Activated naive CD8-positive, alpha-beta T cell treated with anti-CD3 and anti-CD28 coated beads, Interleukin-2, amount 50 U/mL, for 24 hours (primary cell): ENCODE results near the gene DDX27.

ENCODE experiments used
- ATAC-seq: fragments of 150-1000 bp; cut with Tn5 transposase; one replicate; pipeline ENCODE4 v1.10.0; 2021
- DNase-seq: peaks from one replicate; pipeline ENCODE4 v3.0.0; 2021
- H3K27ac Mint-ChIP-seq: one replicate; pipeline ENCODE4 v1.8.0; 2021; ENCODE audit warnings: mild to moderate bottlenecking, mixed read lengths
- H3K27me3 Mint-ChIP-seq: one replicate; pipeline ENCODE4 v1.8.0; 2021; ENCODE audit warnings: mixed read lengths
- H3K36me3 Mint-ChIP-seq: one replicate; pipeline ENCODE4 v1.8.0; 2021; ENCODE audit warnings: low read depth, mixed read lengths
- H3K4me1 Mint-ChIP-seq: one replicate; pipeline ENCODE4 v1.8.0; 2021; ENCODE audit warnings: mixed read lengths
- H3K4me3 Mint-ChIP-seq: one replicate; pipeline ENCODE4 v1.8.0; 2021; ENCODE audit warnings: mild to moderate bottlenecking, moderate library complexity, mixed read lengths
- H3K9me3 Mint-ChIP-seq: one replicate; pipeline ENCODE4 v1.8.0; 2021; ENCODE audit warnings: mixed read lengths

DDX27 gene

GRCh38 chr20:49281913-49282467 lies 62.8 kb downstream of the DDX27 start:
- Mint-ChIP-seq H3K4me1 (peaks cover 84% of the 10 kb centered on the region), H3K4me3 (peak overlapping the region; percentile 90), H3K36me3 (peaks cover 89% of the 10 kb centered on the region), H3K9me3 (peaks cover 24% of the 10 kb centered on the region), H3K27ac (peak overlapping the region; percentile 99), H3K27me3 (peaks cover 5% of the 10 kb centered on the region)
- ATAC-seq (no peak), DNase-seq (no peak)

GRCh38 chr20:49282584-49283171 lies 63.5 kb downstream of the DDX27 start:
- Mint-ChIP-seq H3K9me3 (peaks cover 24% of the 10 kb centered on the region), H3K36me3 (peaks cover 94% of the 10 kb centered on the region), H3K27me3 (peaks cover 5% of the 10 kb centered on the region), H3K27ac (peak overlapping the region; percentile 99), H3K4me1 (peaks cover 91% of the 10 kb centered on the region), H3K4me3 (peak overlapping the region; percentile 90)
- DNase-seq (no peak), ATAC-seq (no peak)

DNA sequence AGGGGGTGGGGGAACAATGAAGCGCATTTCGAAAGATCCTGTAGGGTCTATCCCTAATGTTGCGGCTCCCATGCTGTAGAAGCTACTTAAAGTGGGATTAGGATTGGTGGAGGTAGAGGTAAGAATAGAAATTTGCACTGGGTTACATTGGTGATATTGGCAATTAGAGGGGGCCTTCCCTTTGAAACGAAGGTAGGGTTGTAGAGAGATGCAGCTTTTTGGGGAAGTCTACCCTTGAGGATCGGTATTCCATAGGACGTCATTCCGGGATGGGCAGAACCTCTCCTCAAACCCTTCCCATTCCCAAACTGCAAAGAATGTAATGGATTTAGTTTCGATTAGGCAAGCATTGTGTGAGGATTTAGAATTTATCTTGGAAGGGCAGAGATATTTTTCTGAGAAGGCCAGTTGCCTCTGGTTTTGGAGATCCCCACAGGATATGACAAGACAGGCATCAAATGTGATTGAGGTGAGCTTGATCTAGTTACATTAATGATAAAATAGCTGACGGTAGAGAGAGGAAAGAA lies 64.0 kb downstream of the DDX27 start:
- ATAC-seq (no peak), DNase-seq (no peak)
- peaks cover 100% of the 10 kb centered on the region for H3K36me3 Mint-ChIP-seq
- H3K9me3 Mint-ChIP-seq = peaks cover 24% of the 10 kb centered on the region
- peaks cover 95% of the 10 kb centered on the region for H3K4me1 Mint-ChIP-seq
- H3K4me3 Mint-ChIP-seq = peak overlapping the region; percentile 90
- peaks cover 5% of the 10 kb centered on the region for H3K27me3 Mint-ChIP-seq
- H3K27ac Mint-ChIP-seq = peak overlapping the region; percentile 99

DNA sequence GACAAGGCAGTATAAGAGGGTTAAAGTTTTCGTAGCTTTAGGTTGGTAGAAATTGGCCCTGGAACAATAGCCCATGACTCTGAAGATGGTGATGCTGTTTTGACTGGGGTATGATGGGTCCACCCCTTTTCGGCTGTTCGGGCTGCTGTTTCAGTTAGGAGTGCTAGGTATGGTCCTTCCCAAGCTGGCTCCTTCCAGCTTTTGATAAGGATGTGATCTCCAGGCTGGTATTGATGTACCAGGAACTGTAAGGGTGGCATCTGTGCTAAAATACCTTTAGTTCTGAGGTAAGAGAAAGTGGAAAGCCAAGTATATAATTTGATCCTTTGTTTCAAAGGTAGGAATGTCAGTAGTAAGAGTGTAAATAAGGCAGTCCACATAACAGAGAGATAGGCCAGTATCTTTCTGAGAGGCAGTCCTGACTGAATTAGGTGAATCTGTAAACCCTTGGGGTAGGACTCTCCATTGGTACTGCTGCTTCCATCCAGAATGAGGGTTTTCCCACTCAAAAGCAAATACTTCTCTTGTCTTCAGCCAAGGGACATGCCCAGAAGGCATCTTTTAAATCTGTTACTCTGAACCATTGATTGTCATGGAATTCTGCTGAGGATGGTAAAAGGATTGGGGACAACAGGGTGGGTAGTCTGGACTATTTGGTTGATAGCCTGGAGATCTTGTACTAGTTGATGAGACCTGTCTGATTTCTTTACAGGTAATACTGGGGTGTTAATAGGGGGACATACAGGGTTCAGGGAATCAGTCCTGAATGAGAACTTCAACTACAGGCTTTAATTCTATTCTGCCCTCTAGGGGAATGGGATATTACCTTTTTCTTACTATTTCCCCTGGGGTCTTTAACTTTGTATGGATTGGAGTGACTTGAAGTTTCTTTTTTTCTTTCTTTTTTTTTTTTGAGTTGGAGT lies 64.7 kb downstream of the DDX27 start:
- no peak for ATAC-seq
- Mint-ChIP-seq H3K27ac (peak overlapping the region; percentile 99), H3K9me3 (peaks cover 24% of the 10 kb centered on the region), H3K27me3 (peaks cover 2% of the 10 kb centered on the region), H3K4me3 (peak overlapping the region; percentile 90), H3K4me1 (peaks cover 89% of the 10 kb centered on the region), H3K36me3 (peaks cover 100% of the 10 kb centered on the region)
- no peak for DNase-seq

DNA sequence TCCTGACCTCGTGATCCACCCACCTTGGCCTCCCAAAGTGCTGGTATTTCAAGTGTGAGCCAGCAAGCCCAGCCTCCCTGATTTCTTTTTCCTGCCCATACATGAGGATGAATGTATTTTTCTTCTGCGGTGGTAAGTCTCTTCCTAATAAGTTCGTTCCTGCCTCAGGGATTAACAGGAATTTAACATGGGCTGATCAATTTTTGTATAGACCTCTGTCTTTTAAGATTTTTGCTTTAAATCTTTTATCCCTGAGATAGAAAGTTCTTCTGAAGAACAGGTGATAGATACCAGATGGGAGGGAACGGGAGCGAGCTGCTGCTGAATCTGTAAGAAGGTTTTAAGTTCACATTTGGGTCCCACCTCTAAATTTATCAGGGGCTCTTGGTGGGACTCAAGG lies 65.6 kb downstream of the DDX27 start:
- H3K4me3 Mint-ChIP-seq = peak overlapping the region; percentile 90
- peaks cover 100% of the 10 kb centered on the region for H3K36me3 Mint-ChIP-seq
- H3K27ac Mint-ChIP-seq = peak overlapping the region; percentile 99
- DNase-seq (no peak), ATAC-seq (no peak)
- peaks cover 84% of the 10 kb centered on the region for H3K4me1 Mint-ChIP-seq
- H3K9me3 Mint-ChIP-seq = peaks cover 23% of the 10 kb centered on the region
- H3K27me3 Mint-ChIP-seq = peaks cover 2% of the 10 kb centered on the region

GRCh38 chr20:49285233-49285668 lies 66.0 kb downstream of the DDX27 start:
- H3K27ac Mint-ChIP-seq = peak overlapping the region; percentile 99
- peak overlapping the region; percentile 90 for H3K4me3 Mint-ChIP-seq
- H3K36me3 Mint-ChIP-seq = peaks cover 100% of the 10 kb centered on the region
- H3K9me3 Mint-ChIP-seq = peaks cover 19% of the 10 kb centered on the region
- DNase-seq (no peak), ATAC-seq (no peak)
- peaks cover 82% of the 10 kb centered on the region for H3K4me1 Mint-ChIP-seq
- peaks cover 2% of the 10 kb centered on the region for H3K27me3 Mint-ChIP-seq

- ATAC-seq (no peak), DNase-seq (no peak)
- Mint-ChIP-seq H3K27ac (peak overlapping the region; percentile 99), H3K4me3 (peak overlapping the region; percentile 90), H3K27me3 (peaks cover 2% of the 10 kb centered on the region), H3K4me1 (peaks cover 77% of the 10 kb centered on the region), H3K36me3 (peaks cover 99% of the 10 kb centered on the region), H3K9me3 (peaks cover 18% of the 10 kb centered on the region)
Measured at GRCh38 chr20:49285813-49286494, 66.7 kb downstream of the DDX27 start.

DNA sequence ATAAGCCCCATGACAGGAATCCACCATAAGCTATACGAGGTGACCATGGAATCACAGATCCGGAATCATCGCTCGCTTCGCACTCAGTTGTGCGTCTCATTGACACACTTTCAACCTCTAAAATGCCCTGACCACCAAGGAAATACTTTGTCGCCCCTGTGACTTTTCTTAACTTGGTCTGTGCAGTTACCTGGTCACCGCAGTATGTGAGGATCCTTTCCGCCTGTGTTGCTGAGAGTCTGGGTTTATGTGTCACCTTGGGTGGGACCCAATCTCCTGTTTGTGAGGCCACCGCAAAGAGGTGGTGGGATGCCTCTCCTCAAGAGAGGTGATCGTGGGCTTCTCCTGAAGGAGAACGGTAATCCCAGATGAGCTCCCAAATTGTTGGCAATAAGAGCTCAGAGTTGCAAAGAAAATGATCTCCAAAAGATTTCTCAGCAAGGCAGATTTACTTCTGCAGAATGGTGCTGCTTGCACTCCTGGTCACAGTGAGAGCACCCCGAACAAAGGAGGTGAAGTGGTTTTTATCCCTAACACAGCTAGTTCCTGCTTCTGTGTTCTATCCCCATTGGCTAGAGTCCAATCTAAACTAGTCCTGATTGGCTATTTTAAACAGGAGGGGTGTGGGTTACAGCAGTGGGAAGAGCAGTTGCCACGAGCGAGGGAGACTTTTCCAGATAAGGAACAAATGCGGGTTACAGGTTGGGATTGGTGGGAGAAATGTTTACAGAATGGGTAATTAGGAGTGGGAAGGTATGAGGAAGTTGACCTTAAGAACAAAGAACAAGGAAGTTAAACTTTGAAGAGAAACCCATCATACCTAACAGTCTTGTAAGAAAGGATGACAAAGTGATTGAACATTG lies 67.7 kb downstream of the DDX27 start:
- H3K4me1 Mint-ChIP-seq = peaks cover 69% of the 10 kb centered on the region
- ATAC-seq = no peak
- no peak for DNase-seq
- no peaks in the 10 kb centered on the region for H3K27me3 Mint-ChIP-seq
- peak overlapping the region; percentile 90 for H3K4me3 Mint-ChIP-seq
- H3K27ac Mint-ChIP-seq = peak overlapping the region; percentile 99
- H3K9me3 Mint-ChIP-seq = peaks cover 10% of the 10 kb centered on the region
- H3K36me3 Mint-ChIP-seq = peaks cover 93% of the 10 kb centered on the region

DNA sequence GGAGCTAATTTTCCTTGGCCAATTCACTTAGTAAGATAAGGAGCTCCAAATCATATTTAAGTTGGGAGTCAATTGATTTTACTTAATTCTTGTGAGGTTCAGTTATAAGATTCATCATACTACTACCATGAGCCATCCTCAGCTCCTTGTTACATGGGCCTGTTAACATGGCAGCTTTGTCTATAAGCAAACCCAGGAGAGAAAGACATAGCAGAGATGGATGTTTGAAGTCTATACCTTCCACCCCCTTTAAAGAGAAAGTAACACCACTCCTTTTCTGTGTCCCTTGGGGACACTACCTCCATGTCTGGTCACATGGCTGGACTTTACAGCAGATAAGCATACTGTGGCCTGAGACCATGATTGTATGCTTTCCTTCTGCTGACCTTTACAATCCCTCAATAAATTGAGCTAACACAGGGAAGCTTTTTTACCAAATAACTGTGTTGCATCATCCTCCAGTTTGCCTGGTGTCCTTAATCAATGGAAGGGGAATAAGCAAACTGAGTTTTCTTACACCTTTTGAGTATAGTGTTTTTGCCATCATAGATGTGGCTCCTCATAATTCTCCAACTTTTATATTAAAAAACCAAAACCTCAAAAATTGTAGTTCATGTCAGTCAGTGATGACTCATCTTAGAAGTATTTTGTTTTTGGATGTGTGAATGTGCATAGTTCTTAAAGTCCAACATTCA lies 68.5 kb downstream of the DDX27 start:
- DNase-seq = no peak
- peaks cover 62% of the 10 kb centered on the region for H3K4me1 Mint-ChIP-seq
- peak overlapping the region; percentile 90 for H3K4me3 Mint-ChIP-seq
- peak overlapping the region; percentile 99 for H3K27ac Mint-ChIP-seq
- H3K27me3 Mint-ChIP-seq = no peaks in the 10 kb centered on the region
- peaks cover 91% of the 10 kb centered on the region for H3K36me3 Mint-ChIP-seq
- ATAC-seq = peak; percentile 3
- H3K9me3 Mint-ChIP-seq = peaks cover 10% of the 10 kb centered on the region

DNA sequence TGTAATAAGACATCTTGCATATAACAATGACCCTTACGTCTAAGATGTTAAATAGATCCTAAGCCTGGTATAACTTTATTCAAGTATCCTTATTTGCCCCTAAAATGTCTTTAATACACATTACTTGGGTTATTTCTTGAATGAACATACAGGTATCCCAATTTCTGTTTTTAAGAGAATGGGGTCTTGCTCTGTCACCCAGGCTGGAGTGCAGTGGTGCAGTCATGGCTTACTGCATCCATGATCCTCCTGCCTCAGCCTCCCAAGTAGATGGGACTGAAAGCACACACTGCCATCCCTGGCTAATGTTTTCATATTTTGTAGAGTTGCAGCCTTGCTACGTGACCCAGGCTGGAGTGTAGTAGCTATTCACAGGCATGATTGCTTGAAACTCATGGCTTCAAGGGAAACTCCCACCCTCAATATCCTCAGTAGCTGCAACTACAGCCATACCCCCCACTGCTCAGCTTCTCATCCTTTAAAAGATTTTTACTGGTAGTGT lies 69.1 kb downstream of the DDX27 start:
- Mint-ChIP-seq H3K4me3 (no peak overlapping the region), H3K27ac (peak overlapping the region; percentile 99)

GRCh38 chr20:49288784-49289696 lies 69.8 kb downstream of the DDX27 start:
- no peak for ATAC-seq
- peaks cover 48% of the 10 kb centered on the region for H3K4me1 Mint-ChIP-seq
- peak overlapping the region; percentile 73 for H3K27ac Mint-ChIP-seq

More for the DNA sequence above, 69.1 kb downstream of the DDX27 start:
- ATAC-seq (no peak), DNase-seq (no peak)
- H3K27me3 Mint-ChIP-seq = no peaks in the 10 kb centered on the region
- H3K36me3 Mint-ChIP-seq = peaks cover 91% of the 10 kb centered on the region
- H3K9me3 Mint-ChIP-seq = peaks cover 8% of the 10 kb centered on the region
- H3K4me1 Mint-ChIP-seq = peaks cover 56% of the 10 kb centered on the region

DNA sequence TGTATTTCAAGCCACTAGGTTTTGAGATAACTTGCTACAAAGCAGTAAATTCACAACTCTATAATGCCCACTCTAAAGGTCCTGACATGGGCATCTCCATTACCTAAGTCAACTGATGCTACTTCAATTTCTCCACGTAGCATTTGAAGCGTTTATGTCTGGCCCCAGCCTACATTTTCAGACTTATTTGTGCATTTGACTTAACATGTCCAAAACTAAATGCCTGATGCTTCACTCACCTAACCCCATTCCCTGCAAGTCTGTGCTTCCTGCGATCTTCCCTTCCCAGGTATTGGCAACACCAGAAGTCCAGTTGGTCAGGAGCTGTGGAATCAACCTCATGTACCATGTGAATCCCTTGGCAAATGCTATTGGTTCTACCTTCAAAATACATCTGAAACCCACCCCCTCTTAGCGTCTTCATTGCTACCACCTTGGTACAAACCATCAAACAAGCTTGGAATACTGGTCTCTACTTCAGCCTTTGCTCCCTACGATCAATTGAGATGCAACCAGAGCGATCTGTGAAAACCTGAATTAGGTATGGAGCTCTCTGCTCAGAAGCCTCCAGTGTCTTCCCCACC lies 71.5 kb downstream of the DDX27 start:
- Mint-ChIP-seq H3K27ac (peak overlapping the region; percentile 70), H3K9me3 (peaks cover 4% of the 10 kb centered on the region), H3K36me3 (peaks cover 79% of the 10 kb centered on the region), H3K27me3 (no peaks in the 10 kb centered on the region), H3K4me3 (no peak overlapping the region), H3K4me1 (peaks cover 33% of the 10 kb centered on the region)
- no peak for DNase-seq
- ATAC-seq = no peak

More at GRCh38 chr20:49288784-49289696, 69.8 kb downstream of the DDX27 start:
- peaks cover 86% of the 10 kb centered on the region for H3K36me3 Mint-ChIP-seq
- H3K4me3 Mint-ChIP-seq = peak overlapping the region; percentile 28
- no peaks in the 10 kb centered on the region for H3K27me3 Mint-ChIP-seq
- H3K9me3 Mint-ChIP-seq = peaks cover 9% of the 10 kb centered on the region
- DNase-seq = no peak
